HG03060 (cell line): Measurements from ENCODE around the gene CKS2.
"Not testable (repeated sequence)": the region's sequence is repeated elsewhere in the genome, so short reads cannot be mapped to it uniquely, and the experiment has no call there.

Source experiments
- ATAC-seq: cut with Tn5 transposase; IDR thresholded peaks from one replicate; pipeline ENCODE4 v1.9.1; 2021; ENCODE audit warnings: low read depth, moderate number of reproducible peaks; ENCODE audit not compliant: unreplicated experiment

Gene CKS2

GRCh38 chr9:89310475-89311345 is at the start of gene CKS2:
TSS of gene CKS2 (plus strand) at chr9:89311195. CDS start at chr9:89311293, 98 bp downstream.
- ATAC-seq, result peak; percentile 84

DNA sequence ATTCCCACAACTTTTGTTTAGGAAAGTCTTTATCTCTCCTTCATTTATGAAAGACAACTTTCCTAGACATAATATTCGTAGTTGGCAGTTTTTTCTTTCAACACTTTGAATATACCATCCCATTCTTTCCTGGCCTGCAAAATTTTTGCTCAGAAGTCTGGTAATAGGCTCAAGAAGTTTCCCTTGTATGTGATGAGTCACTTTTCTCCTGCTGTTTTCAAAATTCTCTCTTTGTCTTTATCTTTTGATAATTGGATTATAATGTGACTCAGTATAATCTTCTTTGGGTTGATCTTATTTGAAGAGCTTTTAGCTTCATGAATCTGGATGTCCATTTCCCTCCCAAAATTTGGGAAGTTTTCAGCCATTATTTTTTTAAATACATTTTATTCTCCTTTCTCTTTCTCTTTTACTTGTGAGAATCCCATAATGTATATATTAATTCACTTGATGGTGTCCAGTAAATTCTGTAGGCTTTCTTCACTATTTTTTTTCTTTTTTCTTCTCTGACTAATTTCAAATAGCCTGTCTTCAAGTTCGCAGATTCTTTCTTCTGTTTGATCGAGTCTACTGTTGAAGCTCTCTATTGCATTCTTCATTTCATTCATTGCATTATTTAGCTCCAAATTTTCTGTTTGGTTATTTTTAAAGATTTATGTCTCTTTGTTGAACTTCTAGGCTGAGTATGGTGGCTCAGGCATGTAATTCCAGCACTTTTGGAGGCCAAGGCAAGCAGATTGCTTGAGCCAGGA is 37.3 kb upstream of the CKS2 start:
- ATAC-seq, result no peak

DNA sequence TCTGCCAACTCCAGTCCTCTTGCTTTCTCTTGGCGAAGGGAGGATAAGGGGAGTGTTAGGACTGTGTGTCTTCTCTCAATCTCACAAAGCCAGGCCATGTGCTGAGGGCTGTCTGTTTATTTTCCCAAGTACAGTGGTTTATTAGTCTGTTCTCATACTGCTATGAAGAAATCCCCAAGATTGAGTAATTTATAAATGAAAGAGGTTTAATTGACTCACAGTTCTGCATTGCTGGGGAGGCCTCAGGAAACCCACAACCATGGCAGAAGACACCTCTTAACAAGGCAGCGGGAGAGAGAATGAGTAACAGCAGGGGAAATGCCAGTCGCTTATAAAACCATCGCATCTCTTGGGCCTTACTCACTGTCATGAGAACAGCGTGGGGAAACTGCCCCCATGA is 36.2 kb upstream of the CKS2 start:
- no peak for ATAC-seq

DNA sequence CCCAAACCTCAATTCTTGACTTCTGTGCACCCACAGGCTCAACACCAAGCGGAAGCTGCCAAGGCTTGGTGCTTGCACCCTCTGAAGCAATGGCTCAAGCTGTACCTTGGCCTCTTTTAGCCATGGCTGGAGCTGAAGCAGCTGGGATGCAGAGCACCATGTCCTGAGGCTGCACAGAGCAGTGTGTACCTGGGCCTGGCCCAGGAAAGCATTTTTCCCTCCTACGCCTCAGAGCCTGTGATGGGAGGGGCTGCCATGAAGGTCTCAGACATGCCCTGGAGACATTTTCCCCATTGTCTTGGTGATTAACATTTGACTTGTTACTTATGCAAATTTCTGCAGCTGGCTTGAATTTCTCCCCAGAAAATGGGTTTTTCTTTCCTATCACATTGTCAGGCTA is 35.0 kb upstream of the CKS2 start:
- not testable (repeated sequence) for ATAC-seq

- ATAC-seq, result no peak
Observed at GRCh38 chr9:89277043-89277442, 34.0 kb upstream of the CKS2 start.

- no peak for ATAC-seq
Observed at GRCh38 chr9:89277454-89277853, 33.5 kb upstream of the CKS2 start.

DNA sequence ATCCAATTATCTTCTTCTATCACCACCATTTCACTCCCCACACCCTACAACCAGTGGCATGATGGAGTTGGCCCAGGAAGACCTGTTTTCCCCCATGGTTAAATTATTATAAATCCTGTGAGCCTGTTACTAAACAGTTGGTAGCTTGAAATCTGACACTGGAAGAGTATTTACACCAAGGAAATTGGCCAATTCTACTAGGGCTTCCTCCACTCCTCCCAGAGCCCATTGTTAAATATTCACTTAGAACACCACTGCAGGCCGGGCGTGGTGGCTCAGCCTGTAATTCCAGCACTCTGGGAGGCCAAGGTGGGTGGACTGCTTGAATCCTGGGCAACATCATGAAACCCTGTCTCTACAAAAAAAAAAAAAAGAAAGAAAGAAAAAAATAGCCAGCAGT is 32.4 kb upstream of the CKS2 start:
- no peak for ATAC-seq

GRCh38 chr9:89278997-89279739 is 31.8 kb upstream of the CKS2 start:
- ATAC-seq, result no peak

- ATAC-seq, result no peak
Observed at GRCh38 chr9:89281106-89281505, 29.9 kb upstream of the CKS2 start.

- ATAC-seq, result not testable (repeated sequence)
Observed at GRCh38 chr9:89282248-89282968, 28.6 kb upstream of the CKS2 start.

DNA sequence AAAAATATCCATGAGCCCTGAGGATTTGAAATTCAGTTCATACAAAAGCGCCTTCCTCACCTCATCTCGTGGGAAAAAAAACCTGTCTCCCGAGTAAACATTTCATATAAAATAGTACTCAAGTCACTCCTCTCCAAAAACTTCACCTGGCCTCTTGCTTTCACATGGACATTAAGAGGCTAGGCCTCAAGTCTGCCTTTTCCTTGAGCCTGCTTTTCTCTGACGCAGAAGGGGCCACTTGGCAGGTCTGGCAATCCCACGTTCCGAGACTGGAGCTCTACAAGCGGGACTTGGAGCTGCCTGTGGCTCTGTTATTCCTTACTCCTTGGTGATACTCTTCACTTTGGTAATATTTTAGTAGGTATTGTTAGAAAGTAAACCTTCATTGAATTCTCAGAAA is 26.9 kb upstream of the CKS2 start:
- no peak for ATAC-seq

DNA sequence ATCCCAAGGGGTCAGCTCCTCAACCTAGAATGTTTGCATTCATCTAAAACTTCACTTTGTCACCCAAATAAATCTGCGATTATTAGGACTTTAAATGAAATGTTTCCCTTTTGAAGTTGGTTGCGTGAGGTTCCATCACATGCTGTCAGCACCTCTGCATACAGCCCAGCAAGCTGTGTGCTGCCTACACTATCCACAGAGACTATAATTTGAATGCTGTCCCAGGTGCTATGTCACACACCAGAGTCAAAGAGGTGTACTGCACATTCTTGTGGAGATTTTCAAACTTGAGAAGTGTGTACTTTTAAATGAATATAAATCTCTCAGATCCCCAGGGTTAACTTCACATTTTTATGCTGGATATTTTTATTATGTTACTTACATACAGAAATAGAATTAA is 19.3 kb upstream of the CKS2 start:
- ATAC-seq, result no peak

DNA sequence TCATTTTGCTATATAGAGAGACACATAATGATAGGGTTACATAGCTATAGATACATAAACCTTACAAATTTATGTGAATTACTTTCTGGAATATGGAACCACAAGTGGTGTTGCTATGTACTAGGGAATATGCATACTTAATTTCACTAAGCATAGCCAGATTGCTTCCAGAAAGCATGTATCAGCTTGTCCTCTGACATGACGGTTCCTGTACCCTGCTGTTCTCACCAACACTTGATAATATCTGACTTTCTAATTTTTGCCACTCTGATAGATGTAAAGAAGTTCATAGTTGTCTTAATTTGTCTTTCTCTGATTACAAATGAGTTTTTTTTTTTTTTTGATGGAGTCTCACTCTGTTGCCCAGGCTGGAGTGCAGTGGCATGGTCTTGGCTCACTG is 18.0 kb upstream of the CKS2 start:
- no peak for ATAC-seq

DNA sequence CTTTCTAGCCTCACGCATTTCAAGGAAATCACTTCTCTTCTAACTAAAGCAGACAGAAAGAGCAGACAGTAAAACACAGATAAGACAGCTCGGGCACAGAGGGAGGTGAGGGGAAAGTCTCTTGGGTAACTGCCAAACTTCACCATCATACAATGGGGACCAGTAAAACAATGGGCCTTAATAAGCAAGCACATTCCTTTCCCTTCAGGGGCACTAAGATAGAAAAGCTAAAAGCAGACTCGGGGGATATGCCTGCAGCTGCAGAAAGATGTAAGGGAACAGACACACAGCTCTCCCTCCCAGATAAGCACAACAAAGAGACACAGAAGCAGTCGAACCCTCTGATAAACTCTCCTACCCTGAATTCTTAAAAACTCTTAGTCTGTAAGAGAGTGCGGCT is 15.6 kb upstream of the CKS2 start:
- no peak for ATAC-seq

GRCh38 chr9:89301996-89302395 is 9.0 kb upstream of the CKS2 start:
- not testable (repeated sequence) for ATAC-seq

- no peak for ATAC-seq
Observed at GRCh38 chr9:89304020-89304833, 6.8 kb upstream of the CKS2 start.

GRCh38 chr9:89304834-89305188 is 6.2 kb upstream of the CKS2 start:
- ATAC-seq, result no peak

DNA sequence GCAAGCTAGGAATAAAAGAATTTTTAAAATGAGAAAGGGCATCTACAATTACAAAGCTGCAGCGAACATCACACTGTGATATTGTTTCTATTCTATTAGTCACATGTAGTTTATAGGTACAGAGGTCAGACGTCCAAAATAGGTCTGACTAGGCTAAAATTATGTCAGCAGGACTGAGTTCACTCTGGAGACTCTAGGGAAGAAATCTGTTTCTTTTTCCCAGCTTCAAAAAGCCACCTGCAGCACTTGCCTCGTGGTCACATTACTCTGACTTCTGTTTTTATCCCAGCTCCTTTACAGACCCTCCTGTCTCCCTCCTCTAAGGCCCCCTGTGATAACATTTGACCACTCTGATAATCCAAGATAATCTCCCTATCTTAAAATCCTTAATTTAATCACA is 5.1 kb upstream of the CKS2 start:
- no peak for ATAC-seq

GRCh38 chr9:89309166-89309565 is 1.8 kb upstream of the CKS2 start:
- ATAC-seq, result no peak
